CMK (cell line): Measurements from ENCODE around the gene ZBTB7C.

Source experiments
- DNase-seq: peaks from one replicate; pipeline ENCODE4 v3.0.0-alpha.2; 2010; ENCODE audit warnings: low read depth

The ZBTB7C gene

GRCh38 chr18:48390641-48391040, 18.5 kb downstream of the ZBTB7C start:
- no peak for DNase-seq

- DNase-seq: no peak
These were observed 20.7 kb downstream of the ZBTB7C start for GRCh38 chr18:48388478-48388877.

GRCh38 chr18:48387300-48387699, 21.9 kb downstream of the ZBTB7C start:
- no peak for DNase-seq

- no peak for DNase-seq
These were observed 23.6 kb downstream of the ZBTB7C start for GRCh38 chr18:48385596-48385995.

- DNase-seq: no peak
These were observed 32.2 kb downstream of the ZBTB7C start for GRCh38 chr18:48376934-48377333.

- no peak for DNase-seq
These were observed 32.8 kb downstream of the ZBTB7C start for GRCh38 chr18:48376406-48376805.

- no peak for DNase-seq
These were observed 33.9 kb downstream of the ZBTB7C start for GRCh38 chr18:48375150-48375800.

GRCh38 chr18:48374423-48375149, 34.6 kb downstream of the ZBTB7C start:
- DNase-seq: no peak

GRCh38 chr18:48371854-48372602, 37.2 kb downstream of the ZBTB7C start:
- no peak for DNase-seq

GRCh38 chr18:48367557-48367956, 41.6 kb downstream of the ZBTB7C start:
- no peak for DNase-seq

GRCh38 chr18:48365965-48366364, 43.2 kb downstream of the ZBTB7C start:
- DNase-seq: no peak

- DNase-seq: no peak
These were observed 45.0 kb downstream of the ZBTB7C start for GRCh38 chr18:48364146-48364545.

- no peak for DNase-seq
These were observed 46.0 kb downstream of the ZBTB7C start for GRCh38 chr18:48363175-48363574.

- no peak for DNase-seq
These were observed 47.4 kb downstream of the ZBTB7C start for GRCh38 chr18:48361801-48362200.

- DNase-seq: no peak
These were observed 48.7 kb downstream of the ZBTB7C start for GRCh38 chr18:48360376-48361021.

GRCh38 chr18:48359626-48360025, 49.6 kb downstream of the ZBTB7C start:
- DNase-seq: no peak

- DNase-seq: no peak
These were observed 50.3 kb downstream of the ZBTB7C start for GRCh38 chr18:48358868-48359267.

- no peak for DNase-seq
These were observed 52.1 kb downstream of the ZBTB7C start for GRCh38 chr18:48356909-48357631.

GRCh38 chr18:48356151-48356745, 52.9 kb downstream of the ZBTB7C start:
- DNase-seq: no peak

GRCh38 chr18:48355276-48356115, 53.7 kb downstream of the ZBTB7C start:
- DNase-seq: no peak
